ENCODE measurements around the gene CEP104. TPM values are rescaled to one million over a fixed set of nuclear protein-coding genes. Genes with fewer than 3 reads are reported as not detected.

The CEP104 gene
- total and polyA plus RNA-seq, 4 donors = 7.5 to 23.2 (median 12.0) TPM

DNA sequence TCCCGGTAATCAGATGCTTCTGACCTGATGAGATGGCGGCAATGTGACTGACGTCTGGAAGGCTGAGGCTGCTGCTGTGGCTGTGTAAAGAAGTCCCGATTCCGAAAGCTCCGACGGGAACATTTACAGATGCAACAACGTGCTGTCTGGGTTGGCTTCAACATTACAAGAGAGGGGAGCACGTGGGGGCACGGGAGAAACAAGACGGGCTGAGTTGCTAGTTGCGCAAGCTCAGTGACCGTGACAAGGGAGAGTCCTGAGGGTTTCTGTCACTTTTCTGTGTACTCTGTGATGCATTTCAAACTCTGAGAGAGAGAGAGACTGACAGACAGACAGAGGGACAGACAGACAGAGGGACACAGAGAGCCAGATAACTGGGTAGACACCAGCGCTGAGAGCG, 35.1 kb downstream of the CEP104 start:
- peaks cover 0 to 66% (median 31%) of the 10 kb centered on the region in 4 donors for H3K36me3 ChIP-seq (ENCODE audit: control insufficient read depth in 4 of 4, insufficient read depth in 3 of 4, low read depth in 1 of 4, low read length in 3 of 4)
- TF ChIP-seq TAF1 (conservative IDR thresholded peaks at IDR 0.05) = no peak
- TF ChIP-seq SP1 (IDR thresholded peaks at IDR 0.05) = no peak
- no peak for TF ChIP-seq GABPA (IDR thresholded peaks at IDR 0.05 in 1 of 2, conservative IDR thresholded peaks at IDR 0.05 in 1 of 2)
- TF ChIP-seq, protein P1, sequence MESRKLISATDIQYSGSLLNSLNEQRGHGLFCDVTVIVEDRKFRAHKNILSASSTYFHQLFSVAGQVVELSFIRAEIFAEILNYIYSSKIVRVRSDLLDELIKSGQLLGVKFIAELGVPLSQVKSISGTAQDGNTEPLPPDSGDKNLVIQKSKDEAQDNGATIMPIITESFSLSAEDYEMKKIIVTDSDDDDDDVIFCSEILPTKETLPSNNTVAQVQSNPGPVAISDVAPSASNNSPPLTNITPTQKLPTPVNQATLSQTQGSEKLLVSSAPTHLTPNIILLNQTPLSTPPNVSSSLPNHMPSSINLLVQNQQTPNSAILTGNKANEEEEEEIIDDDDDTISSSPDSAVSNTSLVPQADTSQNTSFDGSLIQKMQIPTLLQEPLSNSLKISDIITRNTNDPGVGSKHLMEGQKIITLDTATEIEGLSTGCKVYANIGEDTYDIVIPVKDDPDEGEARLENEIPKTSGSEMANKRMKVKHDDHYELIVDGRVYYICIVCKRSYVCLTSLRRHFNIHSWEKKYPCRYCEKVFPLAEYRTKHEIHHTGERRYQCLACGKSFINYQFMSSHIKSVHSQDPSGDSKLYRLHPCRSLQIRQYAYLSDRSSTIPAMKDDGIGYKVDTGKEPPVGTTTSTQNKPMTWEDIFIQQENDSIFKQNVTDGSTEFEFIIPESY (IDR thresholded peaks at IDR 0.05) = no peak
- TF ChIP-seq YY1 (IDR thresholded peaks at IDR 0.05) = no peak
- TF ChIP-seq, protein P2, sequence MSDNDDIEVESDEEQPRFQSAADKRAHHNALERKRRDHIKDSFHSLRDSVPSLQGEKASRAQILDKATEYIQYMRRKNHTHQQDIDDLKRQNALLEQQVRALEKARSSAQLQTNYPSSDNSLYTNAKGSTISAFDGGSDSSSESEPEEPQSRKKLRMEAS (IDR thresholded peaks at IDR 0.05) = no peak
- H3K4me3 ChIP-seq (ENCODE audit: low read depth in 1 of 3, low read length in 3 of 3) = no peak overlapping the region
- no peaks in the 10 kb centered on the region for H3K27me3 ChIP-seq (ENCODE audit: control insufficient read depth in 4 of 4, insufficient read depth in 4 of 4, low read length in 3 of 4)
- no peak overlapping the region for H3K27ac ChIP-seq (ENCODE audit: low read depth in 1 of 2, low read length in 2 of 2)
- H3K9ac ChIP-seq (ENCODE audit: low read depth in 1 of 2, low read length in 2 of 2) = no peak overlapping the region
- H3K4me1 ChIP-seq (ENCODE audit: control insufficient read depth in 4 of 4, insufficient read depth in 4 of 4, low read length in 3 of 4) = no peaks in the 10 kb centered on the region
- 89% methylated on average over 15 of the region's 15 CpGs for WGBS
- H3K9me3 ChIP-seq (ENCODE audit: control insufficient read depth in 4 of 4, low read length in 3 of 4) = no peaks in the 10 kb centered on the region
- DNase-seq (ENCODE audit: low spot score) = no peak

DNA sequence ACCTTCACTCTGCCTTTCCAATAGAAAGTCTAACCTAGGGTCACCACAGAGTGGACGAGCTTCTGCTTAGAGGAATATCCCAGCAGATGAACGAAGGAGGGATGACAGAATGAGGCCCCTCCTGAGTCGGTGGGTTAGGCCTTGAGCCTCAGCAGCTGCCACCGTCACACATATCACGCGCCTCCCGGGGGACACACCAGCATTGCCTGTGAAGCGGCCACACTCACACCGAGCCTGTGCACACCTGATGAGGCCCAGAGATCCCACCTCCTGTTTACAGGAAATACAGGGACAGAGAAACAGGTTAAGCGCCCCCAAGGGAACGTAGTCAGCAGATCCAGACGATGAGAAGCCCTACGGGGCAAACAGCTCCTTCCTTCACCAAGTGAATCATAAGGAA, 35.6 kb downstream of the CEP104 start:
- peaks cover 0 to 63% (median 30%) of the 10 kb centered on the region in 4 donors for H3K36me3 ChIP-seq (ENCODE audit: control insufficient read depth in 4 of 4, insufficient read depth in 3 of 4, low read depth in 1 of 4, low read length in 3 of 4)
- 94% methylated on average over 13 of the region's 13 CpGs for WGBS
- TF ChIP-seq EGR1 (IDR thresholded peaks at IDR 0.05; ENCODE audit: low read depth in 2 of 2) (no peak), REST (IDR thresholded peaks at IDR 0.05) (no peak), SP1 (IDR thresholded peaks at IDR 0.05) (no peak), RAD21 (IDR thresholded peaks at IDR 0.05) (no peak), CTCF (IDR thresholded peaks at IDR 0.05; ENCODE audit: low read depth, low read length, missing input control) (no peak), TAF1 (conservative IDR thresholded peaks at IDR 0.05) (no peak), RXRA (IDR thresholded peaks at IDR 0.05) (no peak), GABPA (IDR thresholded peaks at IDR 0.05 in 1 of 2, conservative IDR thresholded peaks at IDR 0.05 in 1 of 2) (no peak), NR2F2 (IDR thresholded peaks at IDR 0.05) (no peak), YY1 (IDR thresholded peaks at IDR 0.05) (no peak), JUND (IDR thresholded peaks at IDR 0.05) (no peak)
- TF ChIP-seq, protein P1 (IDR thresholded peaks at IDR 0.05) = no peak
- TF ChIP-seq, protein P2 (IDR thresholded peaks at IDR 0.05) = no peak

More for the DNA sequence above, 35.6 kb downstream of the CEP104 start:
- H3K27ac ChIP-seq (ENCODE audit: low read depth in 1 of 2, low read length in 2 of 2) = no peak overlapping the region
- H3K27me3 ChIP-seq (ENCODE audit: control insufficient read depth in 4 of 4, insufficient read depth in 4 of 4, low read length in 3 of 4) = no peaks in the 10 kb centered on the region
- no peaks in the 10 kb centered on the region for H3K4me1 ChIP-seq (ENCODE audit: control insufficient read depth in 4 of 4, insufficient read depth in 4 of 4, low read length in 3 of 4)
- H3K9me3 ChIP-seq (ENCODE audit: control insufficient read depth in 4 of 4, low read length in 3 of 4) = no peaks in the 10 kb centered on the region
- no peak overlapping the region for H3K9ac ChIP-seq (ENCODE audit: low read depth in 1 of 2, low read length in 2 of 2)
- no peak for DNase-seq (ENCODE audit: low spot score)
- no peak overlapping the region for H3K4me3 ChIP-seq (ENCODE audit: low read depth in 1 of 3, low read length in 3 of 3)

Measured in liver (tissue), 9 donors.